Fibroblast of pulmonary artery (primary cell): ENCODE results near the gene CEP250.

Experiments
- DNase-seq: peaks from one replicate; pipeline ENCODE4 v3.0.0-alpha.2; 2010; ENCODE audit warnings: low read depth
- H3K4me3 ChIP-seq: replicated peaks from 2 replicates; pipeline ENCODE4 v1.5.1; 2011; ENCODE audit warnings: low read depth, mild to moderate bottlenecking, control low read depth, low read length, moderate library complexity
- TF ChIP-seq, protein P1 (sequence below): IDR thresholded peaks from 2 replicates; pipeline ENCODE4 v1.5.1; 2011; ENCODE audit warnings: mild to moderate bottlenecking, control low read depth, low read length, inconsistent platforms; ENCODE audit errors: missing control alignments

Gene CEP250

DNA sequence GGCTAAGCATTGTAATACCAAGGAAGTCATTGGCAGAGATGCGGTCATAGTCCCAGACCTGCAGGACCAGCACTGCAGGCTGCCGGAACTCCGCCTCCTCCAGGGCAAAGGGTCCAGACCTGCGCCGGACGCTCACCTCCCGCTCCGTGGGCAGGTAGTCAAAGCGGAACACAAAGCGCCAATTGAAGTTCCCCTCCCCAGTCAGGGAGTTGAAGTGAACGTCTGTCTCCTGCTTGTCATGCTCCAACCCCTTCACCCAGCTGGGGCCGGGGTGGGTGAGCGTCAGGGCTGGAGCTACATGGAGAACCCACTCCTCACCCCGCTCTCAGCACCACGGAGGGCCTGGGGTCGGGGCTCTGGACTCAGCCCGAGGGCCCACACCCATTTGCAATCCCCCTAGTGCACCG is 104.7 kb downstream of the CEP250 start:
- no peak for DNase-seq
- TF ChIP-seq, protein P1, sequence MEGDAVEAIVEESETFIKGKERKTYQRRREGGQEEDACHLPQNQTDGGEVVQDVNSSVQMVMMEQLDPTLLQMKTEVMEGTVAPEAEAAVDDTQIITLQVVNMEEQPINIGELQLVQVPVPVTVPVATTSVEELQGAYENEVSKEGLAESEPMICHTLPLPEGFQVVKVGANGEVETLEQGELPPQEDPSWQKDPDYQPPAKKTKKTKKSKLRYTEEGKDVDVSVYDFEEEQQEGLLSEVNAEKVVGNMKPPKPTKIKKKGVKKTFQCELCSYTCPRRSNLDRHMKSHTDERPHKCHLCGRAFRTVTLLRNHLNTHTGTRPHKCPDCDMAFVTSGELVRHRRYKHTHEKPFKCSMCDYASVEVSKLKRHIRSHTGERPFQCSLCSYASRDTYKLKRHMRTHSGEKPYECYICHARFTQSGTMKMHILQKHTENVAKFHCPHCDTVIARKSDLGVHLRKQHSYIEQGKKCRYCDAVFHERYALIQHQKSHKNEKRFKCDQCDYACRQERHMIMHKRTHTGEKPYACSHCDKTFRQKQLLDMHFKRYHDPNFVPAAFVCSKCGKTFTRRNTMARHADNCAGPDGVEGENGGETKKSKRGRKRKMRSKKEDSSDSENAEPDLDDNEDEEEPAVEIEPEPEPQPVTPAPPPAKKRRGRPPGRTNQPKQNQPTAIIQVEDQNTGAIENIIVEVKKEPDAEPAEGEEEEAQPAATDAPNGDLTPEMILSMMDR = no peak
- H3K4me3 ChIP-seq = no peak overlapping the region

DNA sequence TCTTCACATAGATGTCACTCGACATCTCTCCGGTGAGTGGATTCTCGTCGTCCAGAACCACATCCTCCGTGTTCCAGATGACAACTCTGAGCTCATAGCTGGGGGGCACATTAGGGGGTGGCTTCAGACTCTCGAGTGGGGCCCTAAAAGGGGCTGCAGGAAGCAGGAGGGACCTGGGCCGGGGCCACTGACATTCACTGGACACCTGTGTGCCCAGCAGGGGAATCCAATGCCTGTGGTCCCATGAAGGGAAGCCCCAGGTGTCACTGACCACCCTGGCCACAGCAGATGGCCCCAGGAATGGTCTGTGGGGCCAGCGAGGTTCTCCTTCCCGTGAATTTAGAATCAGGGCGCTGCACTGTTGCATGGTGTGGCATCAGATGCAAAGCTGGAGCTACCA is 105.1 kb downstream of the CEP250 start:
- TF ChIP-seq, protein P1 = no peak
- H3K4me3 ChIP-seq = no peak overlapping the region
- DNase-seq = no peak

- TF ChIP-seq, protein P1 = peak; percentile 23
- peak; percentile 39 for DNase-seq
These were observed 105.9 kb downstream of the CEP250 start for GRCh38 chr20:35561268-35561667.

GRCh38 chr20:35561671-35562070 is 106.3 kb downstream of the CEP250 start:
- no peak overlapping the region for H3K4me3 ChIP-seq
- DNase-seq = no peak
- TF ChIP-seq, protein P1 = no peak

More at GRCh38 chr20:35561268-35561667, 105.9 kb downstream of the CEP250 start:
- no peak overlapping the region for H3K4me3 ChIP-seq

DNA sequence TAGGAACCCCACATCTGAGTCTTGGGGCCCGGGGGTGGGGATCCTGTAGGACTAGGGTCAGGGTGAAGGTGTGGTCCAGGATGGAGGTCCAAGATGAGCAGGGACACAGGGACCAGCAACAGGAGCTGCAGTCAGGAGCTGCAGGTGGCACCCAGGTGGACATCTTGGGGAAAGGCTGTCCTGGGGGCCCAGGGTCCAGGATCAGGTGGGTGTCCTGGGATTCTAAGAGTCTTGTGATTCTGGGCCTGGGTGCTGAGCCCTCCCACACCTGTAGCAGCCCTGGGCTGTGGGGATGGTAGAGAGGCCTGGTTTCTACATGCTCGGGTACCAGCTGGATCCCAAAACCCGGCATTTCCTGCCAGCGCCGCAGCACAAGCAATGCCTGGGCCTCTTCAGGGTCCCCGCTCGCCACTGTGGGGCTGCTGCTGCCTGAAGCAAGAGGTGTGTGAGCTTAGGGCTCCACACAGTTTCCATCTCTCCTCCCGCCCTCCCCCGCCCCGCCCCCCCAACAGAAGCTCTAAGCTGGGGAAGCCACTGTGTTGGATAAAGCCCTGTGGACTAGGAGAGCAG is 107.2 kb downstream of the CEP250 start:
- TF ChIP-seq, protein P1 = no peak
- DNase-seq = no peak
- H3K4me3 ChIP-seq = no peak overlapping the region

GRCh38 chr20:35563834-35564233 is 108.4 kb downstream of the CEP250 start:
- TF ChIP-seq, protein P1 = no peak
- no peak for DNase-seq
- no peak overlapping the region for H3K4me3 ChIP-seq

GRCh38 chr20:35564905-35565304 is 109.5 kb downstream of the CEP250 start:
- no peak for DNase-seq

More at GRCh38 chr20:35564905-35565304, 109.5 kb downstream of the CEP250 start:
- TF ChIP-seq, protein P1 = no peak
- H3K4me3 ChIP-seq = no peak overlapping the region
